H9 (cell line): ENCODE results near the gene IER5. TPM values are rescaled to one million over a fixed set of nuclear protein-coding genes. Genes with fewer than 3 reads are reported as not detected.

ENCODE experiments used
- DNase-seq: peaks from one replicate; pipeline ENCODE4 v3.0.0-alpha.2; 2017
- H2AFZ ChIP-seq: one replicate; pipeline ENCODE4 v1.6.1; 2013; ENCODE audit warnings: mild to moderate bottlenecking, low read length, control low read depth, moderate library complexity
- H2AK5ac ChIP-seq: 2 replicates; pipeline ENCODE4 v1.6.1; 2013; ENCODE audit warnings: low read length, control low read depth, mixed read lengths; ENCODE audit not compliant: insufficient read length
- H2BK120ac ChIP-seq: one replicate; pipeline ENCODE4 v1.6.1; 2013; ENCODE audit warnings: low read depth, mild to moderate bottlenecking, low read length, control low read depth, inconsistent platforms; ENCODE audit not compliant: poor library complexity, severe bottlenecking
- H2BK12ac ChIP-seq: 2 replicates; pipeline ENCODE4 v1.6.1; 2013; ENCODE audit warnings: low read length, control low read depth, mixed read lengths, low read depth; ENCODE audit not compliant: insufficient read length
- H2BK15ac ChIP-seq: 2 replicates; pipeline ENCODE4 v1.6.1; 2013; ENCODE audit warnings: low read depth, low read length, control low read depth
- H2BK20ac ChIP-seq: one replicate; pipeline ENCODE4 v1.6.1; 2013; ENCODE audit warnings: low read depth, mild to moderate bottlenecking, low read length, control low read depth, inconsistent platforms; ENCODE audit not compliant: poor library complexity, severe bottlenecking
- H2BK5ac ChIP-seq: 2 replicates; pipeline ENCODE4 v1.6.1; 2013; ENCODE audit warnings: low read length, control low read depth, mixed read lengths; ENCODE audit not compliant: insufficient read length
- H3K14ac ChIP-seq: 2 replicates; pipeline ENCODE4 v1.6.1; 2013; ENCODE audit warnings: low read length, control low read depth; ENCODE audit not compliant: insufficient read depth
- H3K18ac ChIP-seq: 2 replicates; pipeline ENCODE4 v1.6.1; 2013; ENCODE audit warnings: low read depth, mild to moderate bottlenecking, mixed read lengths, low read length, control low read depth; ENCODE audit not compliant: insufficient read length
- H3K23ac ChIP-seq: 2 replicates; pipeline ENCODE4 v1.6.1; 2013; ENCODE audit warnings: low read length, control low read depth, mixed read lengths, low read depth; ENCODE audit not compliant: insufficient read length
- H3K23me2 ChIP-seq: 2 replicates; pipeline ENCODE4 v1.6.1; 2013; ENCODE audit warnings: low read depth, mild to moderate bottlenecking, mixed read lengths, low read length, control low read depth; ENCODE audit not compliant: insufficient read length, poor library complexity, severe bottlenecking
- H3K27ac ChIP-seq: 2 replicates; pipeline ENCODE4 v1.5.1; 2013; ENCODE audit warnings: low read length, control low read depth, mixed read lengths, low read depth; ENCODE audit not compliant: insufficient read length
- H3K27me3 ChIP-seq: 2 replicates; pipeline ENCODE4 v1.6.1; 2013; ENCODE audit warnings: low read length, control low read depth, inconsistent platforms; ENCODE audit not compliant: insufficient read depth
- H3K4ac ChIP-seq: 2 replicates; pipeline ENCODE4 v1.6.1; 2013; ENCODE audit warnings: low read depth, mild to moderate bottlenecking, control low read depth, inconsistent platforms, low read length, moderate library complexity
- H3K4me1 ChIP-seq: 2 replicates; pipeline ENCODE4 v1.6.1; 2013; ENCODE audit warnings: low read length, control low read depth, inconsistent platforms; ENCODE audit not compliant: insufficient read depth
- H3K4me2 ChIP-seq: 2 replicates; pipeline ENCODE4 v1.6.1; 2013; ENCODE audit warnings: low read length, control low read depth, mixed read lengths; ENCODE audit not compliant: insufficient read length, insufficient read depth
- H3K56ac ChIP-seq: 2 replicates; pipeline ENCODE4 v1.6.1; 2013; ENCODE audit warnings: low read depth, mild to moderate bottlenecking, mixed read lengths, low read length, control low read depth; ENCODE audit not compliant: insufficient read length
- H3K79me1 ChIP-seq: 2 replicates; pipeline ENCODE4 v1.6.1; 2013; ENCODE audit warnings: low read depth, mild to moderate bottlenecking, moderate library complexity, low read length, control low read depth, inconsistent platforms; ENCODE audit not compliant: insufficient read depth, poor library complexity, severe bottlenecking
- H3K79me2 ChIP-seq: 2 replicates; pipeline ENCODE4 v1.6.1; 2013; ENCODE audit warnings: low read length, control low read depth, inconsistent platforms; ENCODE audit not compliant: insufficient read depth
- H3K9ac ChIP-seq: 2 replicates; pipeline ENCODE4 v1.6.1; 2013; ENCODE audit warnings: low read length, control low read depth, mixed read lengths; ENCODE audit not compliant: insufficient read length; ENCODE audit errors: extremely low read depth
- H3K9me3 ChIP-seq: one replicate; pipeline ENCODE4 v1.6.1; 2013; ENCODE audit warnings: low read depth, low read length, inconsistent platforms; ENCODE audit not compliant: control insufficient read depth
- H3T11ph ChIP-seq: one replicate; pipeline ENCODE4 v1.6.1; 2013; ENCODE audit warnings: mild to moderate bottlenecking, low read length, control low read depth, inconsistent platforms
- H4K20me1 ChIP-seq: one replicate; pipeline ENCODE4 v1.6.1; 2013; ENCODE audit not compliant: control insufficient read depth, insufficient read length, insufficient read depth
- H4K5ac ChIP-seq: 2 replicates; pipeline ENCODE4 v1.6.1; 2013; ENCODE audit warnings: low read depth, mild to moderate bottlenecking, mixed read lengths, low read length, control low read depth; ENCODE audit not compliant: insufficient read length
- H4K8ac ChIP-seq: replicated peaks from 2 replicates; pipeline ENCODE4 v1.6.1; 2013; ENCODE audit warnings: low read length, control low read depth, mixed read lengths, low read depth; ENCODE audit not compliant: insufficient read length
- H4K91ac ChIP-seq: 2 replicates; pipeline ENCODE4 v1.6.1; 2013; ENCODE audit warnings: low read depth, mild to moderate bottlenecking, moderate library complexity, mixed read lengths, low read length, control low read depth; ENCODE audit not compliant: insufficient read length
- H3K27ac Mint-ChIP-seq, 3 experiments: 2 replicates in 2 of 3; 3 replicates in 1 of 3; pipeline ENCODE4 v1.8.0; 2020 to 2021; ENCODE audit warnings: mixed read lengths in 3 of 3, mild to moderate bottlenecking in 1 of 3, moderate library complexity in 1 of 3
- H3K27me3 Mint-ChIP-seq: 2 replicates; pipeline ENCODE4 v1.8.0; 2021; ENCODE audit warnings: low read depth, mild to moderate bottlenecking, moderate library complexity, mixed read lengths
- H3K36me3 Mint-ChIP-seq, 3 experiments: 2 replicates in 2 of 3; 3 replicates in 1 of 3; pipeline ENCODE4 v1.8.0; 2020 to 2021; ENCODE audit warnings: low read depth in 3 of 3, mixed read lengths in 3 of 3; ENCODE audit not compliant: insufficient read depth in 1 of 3
- H3K4me1 Mint-ChIP-seq, 2 experiments: 2 replicates each; pipeline ENCODE4 v1.8.0; 2020; ENCODE audit warnings: mixed read lengths in 2 of 2
- H3K4me3 Mint-ChIP-seq, 2 experiments: 2 replicates in 1 of 2; 3 replicates in 1 of 2; pipeline ENCODE4 v1.8.0; 2020 to 2021; ENCODE audit warnings: mild to moderate bottlenecking in 2 of 2, mixed read lengths in 2 of 2, moderate library complexity in 1 of 2
- H3K9me3 Mint-ChIP-seq, 2 experiments: 2 replicates in 1 of 2; 3 replicates in 1 of 2; pipeline ENCODE4 v1.8.0; 2020; ENCODE audit warnings: mild to moderate bottlenecking in 2 of 2, mixed read lengths in 2 of 2, moderate library complexity in 1 of 2
- WGBS: extraction: QIAGEN DNeasy Blood & Tissue Kit; methylation state at CpG from one replicate; pipeline ENCODE4 v1.1.7; 2013; ENCODE audit warnings: missing lambda C conversion rate, low lambda C conversion rate, mixed read lengths; ENCODE audit not compliant: insufficient read length; ENCODE audit errors: extremely low coverage; 5-methylcytosine and 5-hydroxymethylcytosine counted together
- total RNA-seq: library from RNA; stranded (reverse); gene quantifications from 2 replicates; pipeline ENCODE4 v1.2.1, GENCODE V29; 2021
- TF ChIP-seq, protein P1 (sequence below): fragments of 200-600 bp; sonication (generic); conservative IDR thresholded peaks from 3 replicates; pipeline ENCODE4 v1.8.0; 2021; ENCODE audit warnings: antibody characterized with exemption, mild to moderate bottlenecking

Gene IER5
- total RNA-seq, 1 experiment from 2014 or later, result 6.7 TPM

DNA sequence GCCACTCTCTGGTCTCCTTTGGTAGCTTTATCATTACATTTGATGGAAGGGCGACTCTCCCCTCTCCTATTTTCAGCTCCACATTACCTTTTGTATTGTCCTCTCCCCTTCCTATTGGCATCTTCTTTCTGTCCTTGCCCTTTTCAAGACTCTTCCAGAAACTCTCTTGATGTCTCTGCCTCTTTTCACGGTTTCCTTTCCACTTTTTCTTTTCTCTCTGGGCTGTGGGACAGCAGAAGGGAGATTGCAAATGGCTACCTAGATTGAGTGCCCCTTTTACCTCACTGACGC lies 17.5 kb downstream of the IER5 start:
- peak overlapping the region; percentile 54 for H3K18ac ChIP-seq
- Mint-ChIP-seq H3K27ac (peak overlapping the region; percentile 26 to 86 (median 47); a peak in 3 of 7 replicates), H3K9me3 (no peaks in the 10 kb centered on the region; a peak in 1 of 5 replicates), H3K36me3 (no peaks in the 10 kb centered on the region; a peak in 2 of 7 replicates), H3K27me3 (peaks cover 76% of the 10 kb centered on the region), H3K4me3 (peak overlapping the region; percentile 72 to 84), H3K4me1 (peaks cover 72 to 76% of the 10 kb centered on the region in 2 experiments)
- H2BK5ac ChIP-seq, result no peak overlapping the region
- H3K4me2 ChIP-seq, result peak overlapping the region; percentile 27
- peaks cover 9% of the 10 kb centered on the region for H3K23me2 ChIP-seq
- no peak for DNase-seq
- no peaks in the 10 kb centered on the region for H3K79me2 ChIP-seq
- H2BK120ac ChIP-seq, result no peak overlapping the region
- H3T11ph ChIP-seq, result no peak overlapping the region
- no peak overlapping the region for H4K8ac ChIP-seq
- H3K9ac ChIP-seq, result no peak overlapping the region
- H3K79me1 ChIP-seq, result no peaks in the 10 kb centered on the region
- peak overlapping the region; percentile 45; the same call in 1 of the 2 replicates for H3K14ac ChIP-seq
- no peak overlapping the region for H3K23ac ChIP-seq
- TF ChIP-seq, protein P1, sequence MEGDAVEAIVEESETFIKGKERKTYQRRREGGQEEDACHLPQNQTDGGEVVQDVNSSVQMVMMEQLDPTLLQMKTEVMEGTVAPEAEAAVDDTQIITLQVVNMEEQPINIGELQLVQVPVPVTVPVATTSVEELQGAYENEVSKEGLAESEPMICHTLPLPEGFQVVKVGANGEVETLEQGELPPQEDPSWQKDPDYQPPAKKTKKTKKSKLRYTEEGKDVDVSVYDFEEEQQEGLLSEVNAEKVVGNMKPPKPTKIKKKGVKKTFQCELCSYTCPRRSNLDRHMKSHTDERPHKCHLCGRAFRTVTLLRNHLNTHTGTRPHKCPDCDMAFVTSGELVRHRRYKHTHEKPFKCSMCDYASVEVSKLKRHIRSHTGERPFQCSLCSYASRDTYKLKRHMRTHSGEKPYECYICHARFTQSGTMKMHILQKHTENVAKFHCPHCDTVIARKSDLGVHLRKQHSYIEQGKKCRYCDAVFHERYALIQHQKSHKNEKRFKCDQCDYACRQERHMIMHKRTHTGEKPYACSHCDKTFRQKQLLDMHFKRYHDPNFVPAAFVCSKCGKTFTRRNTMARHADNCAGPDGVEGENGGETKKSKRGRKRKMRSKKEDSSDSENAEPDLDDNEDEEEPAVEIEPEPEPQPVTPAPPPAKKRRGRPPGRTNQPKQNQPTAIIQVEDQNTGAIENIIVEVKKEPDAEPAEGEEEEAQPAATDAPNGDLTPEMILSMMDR, result no peak
- no peak overlapping the region for H2AFZ ChIP-seq
- no peak overlapping the region for H2BK15ac ChIP-seq
- no peak overlapping the region for H3K27ac ChIP-seq
- whole genome bisulfite sequencing, result no CpG with 5 or more reads among the region's 3 CpGs
- no peak overlapping the region for H4K5ac ChIP-seq
- H3K56ac ChIP-seq, result no peak overlapping the region
- no peaks in the 10 kb centered on the region for H4K20me1 ChIP-seq
- no peak overlapping the region for H2BK12ac ChIP-seq
- no peak overlapping the region for H3K4ac ChIP-seq
- H2AK5ac ChIP-seq, result no peak overlapping the region
- H4K91ac ChIP-seq, result no peak overlapping the region
- no peaks in the 10 kb centered on the region for H3K9me3 ChIP-seq
- peaks cover 7% of the 10 kb centered on the region; the same call in 1 of the 2 replicates for H3K4me1 ChIP-seq
- no peak overlapping the region for H2BK20ac ChIP-seq
- H3K27me3 ChIP-seq, result peaks cover 21% of the 10 kb centered on the region; the same call in 1 of the 2 replicates
